Stimulated activated effector memory CD8-positive, alpha-beta T cell treated with anti-CD3 and anti-CD28 coated beads, Interleukin-12 subunit alpha, Interleukin-12 subunit beta, amount 100 ng/mL, for 72 hours (primary cell): ENCODE data around the gene PCBP3.

Experiments used
- ATAC-seq: fragments of 150-1000 bp; cut with Tn5 transposase; 2 replicates; pipeline ENCODE4 v1.10.0; 2021
- DNase-seq, 2 donors: peaks; one replicate each; pipeline ENCODE4 v3.0.0; 2021 to 2022; ENCODE audit warnings: low spot score in 2 of 2
- H3K27ac Mint-ChIP-seq: one replicate; pipeline ENCODE4 v1.8.0; 2022; ENCODE audit warnings: mild to moderate bottlenecking, mixed read lengths
- H3K36me3 Mint-ChIP-seq: one replicate; pipeline ENCODE4 v1.8.0; 2022; ENCODE audit warnings: mild to moderate bottlenecking, mixed read lengths
- H3K4me1 Mint-ChIP-seq: one replicate; pipeline ENCODE4 v1.8.0; 2022; ENCODE audit warnings: mixed read lengths
- H3K4me3 Mint-ChIP-seq: one replicate; pipeline ENCODE4 v1.8.0; 2022; ENCODE audit warnings: mild to moderate bottlenecking, mixed read lengths
- H3K9me3 Mint-ChIP-seq: one replicate; pipeline ENCODE4 v1.8.0; 2022; ENCODE audit warnings: mixed read lengths

PCBP3 gene

GRCh38 chr21:45763074-45763473 is 119.5 kb downstream of the PCBP3 start:
- H3K27ac Mint-ChIP-seq, result no peak overlapping the region
- H3K36me3 Mint-ChIP-seq, result no peaks in the 10 kb centered on the region
- no peaks in the 10 kb centered on the region for H3K9me3 Mint-ChIP-seq
- peaks cover 14% of the 10 kb centered on the region for H3K4me1 Mint-ChIP-seq
- DNase-seq (no peak), ATAC-seq (no peak)
- no peak overlapping the region for H3K4me3 Mint-ChIP-seq

GRCh38 chr21:45763506-45763905 is 120.0 kb downstream of the PCBP3 start:
- no peaks in the 10 kb centered on the region for H3K9me3 Mint-ChIP-seq
- H3K27ac Mint-ChIP-seq, result no peak overlapping the region
- no peak for ATAC-seq
- no peak overlapping the region for H3K4me3 Mint-ChIP-seq
- peaks cover 19% of the 10 kb centered on the region for H3K4me1 Mint-ChIP-seq
- no peaks in the 10 kb centered on the region for H3K36me3 Mint-ChIP-seq
- peak in 1 of 2 donors; percentile 26 for DNase-seq

- H3K27ac Mint-ChIP-seq, result peak overlapping the region; percentile 60
- ATAC-seq (no peak), DNase-seq (peak in 1 of 2 donors; percentile 35)
- H3K9me3 Mint-ChIP-seq, result no peaks in the 10 kb centered on the region
- H3K4me1 Mint-ChIP-seq, result peaks cover 21% of the 10 kb centered on the region
- no peak overlapping the region for H3K4me3 Mint-ChIP-seq
- no peaks in the 10 kb centered on the region for H3K36me3 Mint-ChIP-seq
Observed at GRCh38 chr21:45764792-45765191, 121.3 kb downstream of the PCBP3 start.

- no peak overlapping the region for H3K27ac Mint-ChIP-seq
- H3K9me3 Mint-ChIP-seq, result no peaks in the 10 kb centered on the region
- H3K4me1 Mint-ChIP-seq, result peaks cover 21% of the 10 kb centered on the region
- ATAC-seq (no peak), DNase-seq (peak in 1 of 2 donors; percentile 18)
- H3K36me3 Mint-ChIP-seq, result no peaks in the 10 kb centered on the region
- H3K4me3 Mint-ChIP-seq, result no peak overlapping the region
Observed at GRCh38 chr21:45765375-45765774, 121.8 kb downstream of the PCBP3 start.

GRCh38 chr21:45766055-45766454 is 122.5 kb downstream of the PCBP3 start:
- DNase-seq (peak in 1 of 2 donors; percentile 25), ATAC-seq (no peak)
- H3K9me3 Mint-ChIP-seq, result no peaks in the 10 kb centered on the region
- no peaks in the 10 kb centered on the region for H3K36me3 Mint-ChIP-seq
- peak overlapping the region; percentile 90 for H3K27ac Mint-ChIP-seq
- peaks cover 21% of the 10 kb centered on the region for H3K4me1 Mint-ChIP-seq
- no peak overlapping the region for H3K4me3 Mint-ChIP-seq

GRCh38 chr21:45766501-45766900 is 123.0 kb downstream of the PCBP3 start:
- Mint-ChIP-seq H3K27ac (peak overlapping the region; percentile 90), H3K36me3 (no peaks in the 10 kb centered on the region), H3K9me3 (no peaks in the 10 kb centered on the region), H3K4me1 (peaks cover 21% of the 10 kb centered on the region), H3K4me3 (no peak overlapping the region)
- no peak for DNase-seq
- ATAC-seq, result no peak

GRCh38 chr21:45767071-45768006 is 123.8 kb downstream of the PCBP3 start:
- Mint-ChIP-seq H3K36me3 (no peaks in the 10 kb centered on the region), H3K4me1 (peaks cover 21% of the 10 kb centered on the region), H3K9me3 (no peaks in the 10 kb centered on the region), H3K27ac (peak overlapping the region; percentile 90), H3K4me3 (peak overlapping the region; percentile 41)
- peak in 1 of 2 donors; percentile 44 for DNase-seq
- peak; percentile 70 for ATAC-seq

GRCh38 chr21:45768011-45768739 is 124.7 kb downstream of the PCBP3 start:
- H3K4me1 Mint-ChIP-seq, result peaks cover 21% of the 10 kb centered on the region
- peak; percentile 71 for ATAC-seq

GRCh38 chr21:45768740-45769048 is 125.2 kb downstream of the PCBP3 start:
- no peak for ATAC-seq
- Mint-ChIP-seq H3K4me1 (peaks cover 21% of the 10 kb centered on the region), H3K4me3 (no peak overlapping the region), H3K27ac (peak overlapping the region; percentile 90), H3K36me3 (no peaks in the 10 kb centered on the region), H3K9me3 (no peaks in the 10 kb centered on the region)
- peak in 1 of 2 donors; percentile 48 for DNase-seq

More at GRCh38 chr21:45768011-45768739, 124.7 kb downstream of the PCBP3 start:
- H3K9me3 Mint-ChIP-seq, result no peaks in the 10 kb centered on the region
- H3K4me3 Mint-ChIP-seq, result peak overlapping the region; percentile 41
- peak in 1 of 2 donors; percentile 49 for DNase-seq
- no peaks in the 10 kb centered on the region for H3K36me3 Mint-ChIP-seq
- peak overlapping the region; percentile 90 for H3K27ac Mint-ChIP-seq

- peak in 1 of 2 donors; percentile 35 for DNase-seq
- peaks cover 21% of the 10 kb centered on the region for H3K4me1 Mint-ChIP-seq
- H3K36me3 Mint-ChIP-seq, result no peaks in the 10 kb centered on the region
- no peaks in the 10 kb centered on the region for H3K9me3 Mint-ChIP-seq
- no peak for ATAC-seq
- H3K4me3 Mint-ChIP-seq, result no peak overlapping the region
- peak overlapping the region; percentile 90 for H3K27ac Mint-ChIP-seq
Observed at GRCh38 chr21:45769294-45769693, 125.8 kb downstream of the PCBP3 start.

- Mint-ChIP-seq H3K36me3 (no peaks in the 10 kb centered on the region), H3K27ac (no peak overlapping the region), H3K4me3 (no peak overlapping the region), H3K9me3 (no peaks in the 10 kb centered on the region), H3K4me1 (peaks cover 21% of the 10 kb centered on the region)
- ATAC-seq (no peak), DNase-seq (peak in 1 of 2 donors; percentile 34)
Observed at GRCh38 chr21:45769896-45770295, 126.4 kb downstream of the PCBP3 start.

GRCh38 chr21:45772180-45772579 is 128.7 kb downstream of the PCBP3 start:
- Mint-ChIP-seq H3K9me3 (peaks cover 9% of the 10 kb centered on the region), H3K36me3 (no peaks in the 10 kb centered on the region), H3K4me3 (no peak overlapping the region), H3K27ac (no peak overlapping the region), H3K4me1 (peaks cover 16% of the 10 kb centered on the region)
- DNase-seq, result no peak
- ATAC-seq, result no peak

- Mint-ChIP-seq H3K27ac (no peak overlapping the region), H3K4me1 (no peaks in the 10 kb centered on the region), H3K4me3 (no peak overlapping the region), H3K9me3 (peaks cover 21% of the 10 kb centered on the region), H3K36me3 (no peaks in the 10 kb centered on the region)
- no peak for ATAC-seq
- no peak for DNase-seq
Observed at GRCh38 chr21:45774291-45774690, 130.8 kb downstream of the PCBP3 start.

GRCh38 chr21:45776971-45777370 is 133.4 kb downstream of the PCBP3 start:
- Mint-ChIP-seq H3K36me3 (no peaks in the 10 kb centered on the region), H3K9me3 (peaks cover 21% of the 10 kb centered on the region), H3K27ac (no peak overlapping the region), H3K4me3 (no peak overlapping the region), H3K4me1 (no peaks in the 10 kb centered on the region)
- no peak for DNase-seq
- ATAC-seq, result no peak

- H3K4me3 Mint-ChIP-seq, result no peak overlapping the region
- no peaks in the 10 kb centered on the region for H3K36me3 Mint-ChIP-seq
- no peak overlapping the region for H3K27ac Mint-ChIP-seq
- H3K9me3 Mint-ChIP-seq, result peaks cover 21% of the 10 kb centered on the region
- ATAC-seq (no peak), DNase-seq (no peak)
- no peaks in the 10 kb centered on the region for H3K4me1 Mint-ChIP-seq
Observed at GRCh38 chr21:45778686-45779085, 135.2 kb downstream of the PCBP3 start.

- H3K9me3 Mint-ChIP-seq, result peaks cover 21% of the 10 kb centered on the region
- ATAC-seq, result no peak
- H3K4me3 Mint-ChIP-seq, result no peak overlapping the region
Observed at GRCh38 chr21:45779226-45779625, 135.7 kb downstream of the PCBP3 start.

More at GRCh38 chr21:45779226-45779625, 135.7 kb downstream of the PCBP3 start:
- Mint-ChIP-seq H3K36me3 (no peaks in the 10 kb centered on the region), H3K4me1 (no peaks in the 10 kb centered on the region), H3K27ac (no peak overlapping the region)
- DNase-seq, result no peak
